ENCODE measurements around the gene ANKRD52.

DNA sequence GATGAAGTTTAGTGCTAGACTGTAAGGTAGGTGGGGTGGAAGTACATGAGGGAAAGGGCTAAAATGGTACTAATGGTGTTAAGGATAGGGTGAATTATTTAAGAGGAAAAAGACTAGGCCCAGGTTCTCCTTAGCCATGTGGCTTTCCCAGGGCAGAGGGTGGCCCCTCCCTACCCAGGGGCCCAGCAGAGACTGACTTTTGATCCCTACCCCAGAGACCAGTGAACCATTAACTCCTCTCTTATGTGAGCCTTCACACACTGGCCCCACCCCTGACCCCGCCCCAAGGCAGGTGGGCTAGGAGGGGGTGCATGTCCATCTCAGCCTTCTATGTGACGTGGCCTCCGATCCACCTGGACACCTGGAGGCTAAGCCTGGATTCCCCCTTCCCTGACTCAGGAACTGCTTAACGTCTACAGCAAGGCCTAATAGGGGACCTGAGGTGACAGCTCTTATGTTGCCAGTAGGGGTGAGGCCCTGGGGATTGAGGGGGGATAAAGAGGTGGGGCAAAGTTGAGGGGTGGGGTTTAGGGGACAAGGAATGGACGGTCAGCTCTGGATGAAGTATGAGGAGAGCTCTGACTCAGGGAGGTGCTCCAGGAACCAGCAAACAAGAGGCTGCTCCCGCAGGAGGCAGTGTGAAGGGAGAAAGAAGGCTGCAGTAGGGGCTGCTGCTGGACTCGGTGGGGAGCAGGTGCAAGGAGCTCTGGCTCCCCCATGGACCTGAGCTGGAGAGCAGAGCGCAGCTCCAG, 27.6 kb downstream of the ANKRD52 start:
- no peak for TF ChIP-seq YY1 (IDR thresholded peaks at IDR 0.05; ENCODE audit: insufficient read depth, insufficient read length)
- TF ChIP-seq ZNF274 (IDR thresholded peaks at IDR 0.05; ENCODE audit: low read depth, low read length) = no peak
- no peak for TF ChIP-seq SUZ12 (IDR thresholded peaks at IDR 0.05; ENCODE audit: extremely low read depth, insufficient read depth, insufficient read length)

Measured in NT2/D1 (cell line).